ENCODE results near the gene CYTH4.

Gene CYTH4

GRCh38 chr22:37273126-37273845 is 9.0 kb upstream of the CYTH4 start:
- DNase-seq = no peak

GRCh38 chr22:37273846-37274225 is 8.5 kb upstream of the CYTH4 start:
- DNase-seq = no peak

- no peak for DNase-seq
Observed at GRCh38 chr22:37274380-37274862, 7.9 kb upstream of the CYTH4 start.

- no peak for DNase-seq
Observed at GRCh38 chr22:37275134-37275533, 7.2 kb upstream of the CYTH4 start.

- DNase-seq = no peak
Observed at GRCh38 chr22:37275622-37276021, 6.7 kb upstream of the CYTH4 start.

GRCh38 chr22:37276776-37277175 is 5.5 kb upstream of the CYTH4 start:
- no peak for DNase-seq

GRCh38 chr22:37277384-37277783 is 4.9 kb upstream of the CYTH4 start:
- no peak for DNase-seq

GRCh38 chr22:37278261-37278660 is 4.0 kb upstream of the CYTH4 start:
- no peak for DNase-seq

- no peak for DNase-seq
Observed at GRCh38 chr22:37279331-37280181, 2.8 kb upstream of the CYTH4 start.

- no peak for DNase-seq
Observed at GRCh38 chr22:37280718-37281117, 1.6 kb upstream of the CYTH4 start.

GRCh38 chr22:37281195-37281594 is 1.1 kb upstream of the CYTH4 start:
- DNase-seq = no peak

GRCh38 chr22:37281646-37282384 is 493 bp upstream of the CYTH4 start:
- no peak for DNase-seq

GRCh38 chr22:37283393-37283937 is 1.2 kb downstream of the CYTH4 start:
- no peak for DNase-seq

GRCh38 chr22:37284126-37284804 is 2.0 kb downstream of the CYTH4 start:
- no peak for DNase-seq

GRCh38 chr22:37284805-37285355 is 2.6 kb downstream of the CYTH4 start:
- DNase-seq = no peak

GRCh38 chr22:37285937-37286336 is 3.6 kb downstream of the CYTH4 start:
- DNase-seq = no peak

- DNase-seq = no peak
Observed at GRCh38 chr22:37287550-37287951, 5.2 kb downstream of the CYTH4 start.

GRCh38 chr22:37288521-37288920 is 6.2 kb downstream of the CYTH4 start:
- no peak for DNase-seq

- no peak for DNase-seq
Observed at GRCh38 chr22:37289156-37289735, 6.9 kb downstream of the CYTH4 start.

- DNase-seq = no peak
Observed at GRCh38 chr22:37290737-37291136, 8.4 kb downstream of the CYTH4 start.

GRCh38 chr22:37291559-37292298 is 9.4 kb downstream of the CYTH4 start:
- no peak for DNase-seq

Measured in NCI-H1417 treated with DMSO at 0.1 percent for 48 hours (cell line).